Effector memory CD8-positive, alpha-beta T cell (primary cell): Measurements from ENCODE around the gene ZNF646.
A peak's percentile ranks its signal among the peaks of the same experiment; 100 is the strongest.

ENCODE experiments used
- ATAC-seq: fragments of 150-1000 bp; cut with Tn5 transposase; replicated peaks from 2 replicates; pipeline ENCODE4 v1.10.0; 2021; ENCODE audit warnings: mild to moderate bottlenecking, moderate library complexity
- DNase-seq, 3 experiments: peaks; one replicate each; pipeline ENCODE4 v3.0.0; 2021
- H3K27ac Mint-ChIP-seq, 2 donors: one replicate each; pipeline ENCODE4 v1.8.0; 2022; ENCODE audit warnings: mild to moderate bottlenecking in 2 of 2, mixed read lengths in 2 of 2, moderate library complexity in 2 of 2
- H3K27me3 Mint-ChIP-seq, 2 donors: one replicate each; pipeline ENCODE4 v1.8.0; 2022; ENCODE audit warnings: mixed read lengths in 2 of 2
- H3K36me3 Mint-ChIP-seq: one replicate; pipeline ENCODE4 v1.8.0; 2022; ENCODE audit warnings: mild to moderate bottlenecking, moderate library complexity, mixed read lengths; ENCODE audit not compliant: insufficient read depth
- H3K4me1 Mint-ChIP-seq, 2 donors: one replicate each; pipeline ENCODE4 v1.8.0; 2022; ENCODE audit warnings: low read depth in 2 of 2, mixed read lengths in 2 of 2
- H3K4me3 Mint-ChIP-seq, 2 donors: one replicate each; pipeline ENCODE4 v1.8.0; 2022; ENCODE audit warnings: mild to moderate bottlenecking in 2 of 2, mixed read lengths in 2 of 2, moderate library complexity in 2 of 2
- H3K9me3 Mint-ChIP-seq, 2 donors: one replicate each; pipeline ENCODE4 v1.8.0; 2022; ENCODE audit warnings: mixed read lengths in 2 of 2

Gene ZNF646

GRCh38 chr16:31131416-31131815 lies 57.2 kb downstream of the ZNF646 start:
- H3K4me1 Mint-ChIP-seq = no peaks in the 10 kb centered on the region
- no peak overlapping the region for H3K4me3 Mint-ChIP-seq
- no peaks in the 10 kb centered on the region for H3K27me3 Mint-ChIP-seq
- no peak overlapping the region for H3K27ac Mint-ChIP-seq
- no peak for DNase-seq
- peaks cover 22% of the 10 kb centered on the region for H3K36me3 Mint-ChIP-seq
- ATAC-seq = no peak
- H3K9me3 Mint-ChIP-seq = no peaks in the 10 kb centered on the region

DNA sequence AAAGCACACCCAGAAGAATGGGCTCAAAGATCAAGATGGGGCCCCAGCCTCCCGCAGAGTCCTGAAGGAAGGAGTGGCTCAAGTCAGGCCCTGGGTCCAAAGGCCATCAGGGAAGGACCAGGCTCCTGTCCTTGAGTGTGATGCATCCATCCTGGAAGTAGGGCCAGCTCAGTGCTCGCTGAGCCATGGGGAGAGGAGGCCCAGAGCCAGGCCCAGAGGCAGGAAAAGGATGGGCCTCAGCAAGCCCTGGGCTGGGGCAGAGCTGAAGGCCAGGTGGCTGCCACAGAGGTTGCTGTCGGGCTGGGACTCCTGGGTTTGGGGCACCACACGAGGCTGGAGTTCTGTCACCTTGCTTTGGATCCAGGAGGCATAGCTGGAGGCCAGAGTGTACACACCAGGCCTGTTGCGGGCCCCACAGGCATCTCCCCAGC lies 57.6 kb downstream of the ZNF646 start:
- H3K4me1 Mint-ChIP-seq = no peaks in the 10 kb centered on the region
- no peak for DNase-seq
- no peak for ATAC-seq
- H3K27me3 Mint-ChIP-seq = no peaks in the 10 kb centered on the region
- H3K36me3 Mint-ChIP-seq = peaks cover 22% of the 10 kb centered on the region
- H3K4me3 Mint-ChIP-seq = no peak overlapping the region
- no peaks in the 10 kb centered on the region for H3K9me3 Mint-ChIP-seq
- H3K27ac Mint-ChIP-seq = no peak overlapping the region

DNA sequence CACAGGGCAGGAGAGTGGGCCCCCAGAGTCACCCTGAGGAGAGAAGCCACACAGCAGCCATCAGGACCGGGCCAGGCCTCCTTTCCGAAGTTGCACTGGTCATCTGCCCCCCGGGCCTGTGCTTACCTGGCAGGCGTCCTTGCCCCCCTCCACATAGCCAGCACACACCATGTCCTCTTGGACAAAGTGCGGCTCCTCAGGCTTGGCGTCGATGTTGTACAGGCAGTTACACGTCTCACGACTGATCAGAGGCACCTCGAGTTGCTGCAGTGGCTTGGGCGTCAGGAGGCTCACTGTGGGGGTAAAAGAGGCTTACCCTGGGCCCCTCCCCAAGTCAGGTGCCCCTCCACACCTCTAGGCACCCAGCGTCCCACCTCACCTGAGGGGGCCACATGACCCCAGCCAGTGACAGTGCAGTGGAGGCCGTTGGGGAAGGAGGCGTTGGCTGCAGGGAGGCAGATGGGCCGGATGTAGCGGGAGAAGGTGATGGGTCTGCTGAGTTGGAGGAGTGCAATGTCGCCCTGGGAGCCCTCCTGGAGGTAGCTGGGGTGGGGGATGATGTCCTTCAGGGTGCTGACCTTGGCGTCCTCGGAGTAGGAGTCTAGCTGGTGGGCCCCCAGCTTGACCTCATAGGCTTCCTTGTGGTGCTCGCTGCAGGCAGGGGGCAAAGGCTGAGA lies 58.2 kb downstream of the ZNF646 start:
- DNase-seq (no peak), ATAC-seq (no peak)
- Mint-ChIP-seq H3K4me1 (no peaks in the 10 kb centered on the region), H3K27ac (peak overlapping the region in 1 of 2 donors; percentile 20), H3K36me3 (peaks cover 22% of the 10 kb centered on the region), H3K9me3 (no peaks in the 10 kb centered on the region), H3K27me3 (no peaks in the 10 kb centered on the region), H3K4me3 (no peak overlapping the region)

DNA sequence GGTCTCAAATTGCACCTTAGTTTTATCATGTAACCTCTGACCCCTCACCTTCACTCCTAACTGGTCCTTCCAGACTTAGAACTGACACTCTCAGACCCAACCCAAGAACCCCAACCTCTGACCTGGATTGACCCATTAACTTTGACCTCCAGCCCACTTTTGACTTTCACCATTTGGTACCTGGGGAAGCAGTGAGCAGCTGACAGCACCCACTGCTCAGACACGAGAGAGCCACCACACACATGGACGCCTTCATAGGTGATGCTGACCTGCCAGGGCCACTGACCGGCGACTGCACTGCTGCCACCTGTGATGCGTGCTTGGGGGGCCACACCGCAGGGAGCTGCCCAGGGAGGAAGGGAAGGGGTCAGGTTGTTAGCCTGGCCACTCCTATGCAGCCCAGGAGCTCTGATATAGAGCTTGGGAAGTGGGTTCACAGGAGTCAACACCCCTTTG lies 58.9 kb downstream of the ZNF646 start:
- Mint-ChIP-seq H3K4me3 (no peak overlapping the region), H3K27me3 (no peaks in the 10 kb centered on the region), H3K9me3 (no peaks in the 10 kb centered on the region), H3K36me3 (peaks cover 18% of the 10 kb centered on the region), H3K4me1 (no peaks in the 10 kb centered on the region), H3K27ac (peak overlapping the region in 1 of 2 donors; percentile 42)
- no peak for DNase-seq
- ATAC-seq = no peak
